ENCODE measurements around the gene ARMC9. TPM values are rescaled to one million over a fixed set of nuclear protein-coding genes. Genes with fewer than 3 reads are reported as not detected.

Gene ARMC9
- total RNA-seq, 2 donors from 2014 or later, result 41.7 to 51.5 TPM

GRCh38 chr2:231421051-231421580 lies 222.7 kb downstream of the ARMC9 start:
- peaks cover 3% of the 10 kb centered on the region for H3K27me3 Mint-ChIP-seq (ENCODE audit: insufficient read depth)
- Histone ChIP-seq H3K27ac (ENCODE audit: low read depth, low read length) (no peak overlapping the region), H3K27me3 (ENCODE audit: control insufficient read depth, insufficient read depth, low read length, poor library complexity, severe bottlenecking) (no peaks in the 10 kb centered on the region), H3K4me1 (ENCODE audit: control insufficient read depth, insufficient read depth, low read length) (peaks cover 6% of the 10 kb centered on the region), H3K4me3 (ENCODE audit: low read length) (no peak overlapping the region), H3K9me3 (ENCODE audit: control insufficient read depth, low read length) (no peaks in the 10 kb centered on the region), H3K9ac (ENCODE audit: extremely low read depth, low read length, poor library complexity, severe bottlenecking) (no peak overlapping the region), H3K36me3 (ENCODE audit: control insufficient read depth, insufficient read depth, low read length) (no peaks in the 10 kb centered on the region)
- H3K4me1 Mint-ChIP-seq, result peaks cover 10% of the 10 kb centered on the region
- H3K9me3 Mint-ChIP-seq, result no peaks in the 10 kb centered on the region
- H3K36me3 Mint-ChIP-seq (ENCODE audit: low read depth), result no peaks in the 10 kb centered on the region
- H3K27ac Mint-ChIP-seq, result no peak overlapping the region
- no peak for TF ChIP-seq CTCF (conservative IDR thresholded peaks at IDR 0.05)
- 88 to 91% methylated on average over 8 to 9 of the region's 9 CpGs for WGBS, 2 experiments (ENCODE audit: insufficient coverage in 1 of 2, insufficient read length in 1 of 2)
- H3K4me3 Mint-ChIP-seq, result no peak overlapping the region
- DNase-seq, result no peak

GRCh38 chr2:231422056-231422455 lies 223.6 kb downstream of the ARMC9 start:
- Mint-ChIP-seq H3K27me3 (ENCODE audit: insufficient read depth) (peaks cover 6% of the 10 kb centered on the region), H3K9me3 (no peaks in the 10 kb centered on the region), H3K36me3 (ENCODE audit: low read depth) (no peaks in the 10 kb centered on the region), H3K4me3 (no peak overlapping the region), H3K27ac (no peak overlapping the region), H3K4me1 (peaks cover 10% of the 10 kb centered on the region)
- no peak for DNase-seq
- no peak overlapping the region for H3K4me3 ChIP-seq (ENCODE audit: low read length)
- no peaks in the 10 kb centered on the region for H3K27me3 ChIP-seq (ENCODE audit: control insufficient read depth, insufficient read depth, low read length, poor library complexity, severe bottlenecking)
- no peaks in the 10 kb centered on the region for H3K36me3 ChIP-seq (ENCODE audit: control insufficient read depth, insufficient read depth, low read length)
- no peak overlapping the region for H3K9ac ChIP-seq (ENCODE audit: extremely low read depth, low read length, poor library complexity, severe bottlenecking)
- no peaks in the 10 kb centered on the region for H3K9me3 ChIP-seq (ENCODE audit: control insufficient read depth, low read length)
- no peak overlapping the region for H3K27ac ChIP-seq (ENCODE audit: low read depth, low read length)
- TF ChIP-seq CTCF (conservative IDR thresholded peaks at IDR 0.05), result no peak
- 95 to 100% methylated on average over 1 to 2 of the region's 2 CpGs for WGBS, 2 experiments (ENCODE audit: insufficient coverage in 1 of 2, insufficient read length in 1 of 2)
- H3K4me1 ChIP-seq (ENCODE audit: control insufficient read depth, insufficient read depth, low read length), result peaks cover 6% of the 10 kb centered on the region

- Histone ChIP-seq H3K4me1 (ENCODE audit: control insufficient read depth, insufficient read depth, low read length) (peaks cover 6% of the 10 kb centered on the region), H3K9me3 (ENCODE audit: control insufficient read depth, low read length) (no peaks in the 10 kb centered on the region), H3K4me3 (ENCODE audit: low read length) (no peak overlapping the region), H3K27me3 (ENCODE audit: control insufficient read depth, insufficient read depth, low read length, poor library complexity, severe bottlenecking) (no peaks in the 10 kb centered on the region), H3K9ac (ENCODE audit: extremely low read depth, low read length, poor library complexity, severe bottlenecking) (no peak overlapping the region), H3K27ac (ENCODE audit: low read depth, low read length) (no peak overlapping the region), H3K36me3 (ENCODE audit: control insufficient read depth, insufficient read depth, low read length) (no peaks in the 10 kb centered on the region)
- DNase-seq, result no peak
- no peaks in the 10 kb centered on the region for H3K9me3 Mint-ChIP-seq
- H3K4me3 Mint-ChIP-seq, result no peak overlapping the region
- H3K4me1 Mint-ChIP-seq, result peaks cover 10% of the 10 kb centered on the region
- 90 to 94% methylated on average over 4 to 10 of the region's 10 CpGs for WGBS, 2 experiments (ENCODE audit: insufficient coverage in 1 of 2, insufficient read length in 1 of 2)
- no peak overlapping the region for H3K27ac Mint-ChIP-seq
- H3K27me3 Mint-ChIP-seq (ENCODE audit: insufficient read depth), result peaks cover 6% of the 10 kb centered on the region
- TF ChIP-seq CTCF (conservative IDR thresholded peaks at IDR 0.05), result no peak
- no peaks in the 10 kb centered on the region for H3K36me3 Mint-ChIP-seq (ENCODE audit: low read depth)
These were observed 224.7 kb downstream of the ARMC9 start for GRCh38 chr2:231423176-231423575.

Small RNAs within 50 kb of the gene (microRNA-seq; reads per million reads assigned to microRNA genes)
- not detected for gene MIR4777 (ENCODE audit: borderline microRNAs expressed)

Other genes with a start within 250 kb of the ARMC9 start
- gene SPATA3, start 202.5 kb upstream of the ARMC9 start, total RNA-seq, result not detected
- gene C2orf72, start 161.1 kb upstream of the ARMC9 start, total RNA-seq, result 1 to 10 TPM; 1.8 to 3.9 TPM
- 100 to 1,000 TPM; 148 to 158 TPM for gene PSMD1, start 141.8 kb upstream of the ARMC9 start, total RNA-seq
- gene HTR2B, start 73.6 kb upstream of the ARMC9 start, total RNA-seq, result not detected
- 10 to 100 TPM; 13.0 to 32.3 TPM for gene B3GNT7, start 197.1 kb downstream of the ARMC9 start, total RNA-seq